Measurements from ENCODE around the gene PFDN2. TPM values are rescaled to one million over a fixed set of nuclear protein-coding genes. Genes with fewer than 3 reads are reported as not detected.
A peak's percentile ranks its signal among the peaks of the same experiment; 100 is the strongest.

Gene PFDN2
- total and polyA plus RNA-seq, 10 of the 15 experiments (the other 5 are each of a cell fraction or from before 2014, with no cell fraction given): 30.0 to 141 (median 80.5) TPM

DNA sequence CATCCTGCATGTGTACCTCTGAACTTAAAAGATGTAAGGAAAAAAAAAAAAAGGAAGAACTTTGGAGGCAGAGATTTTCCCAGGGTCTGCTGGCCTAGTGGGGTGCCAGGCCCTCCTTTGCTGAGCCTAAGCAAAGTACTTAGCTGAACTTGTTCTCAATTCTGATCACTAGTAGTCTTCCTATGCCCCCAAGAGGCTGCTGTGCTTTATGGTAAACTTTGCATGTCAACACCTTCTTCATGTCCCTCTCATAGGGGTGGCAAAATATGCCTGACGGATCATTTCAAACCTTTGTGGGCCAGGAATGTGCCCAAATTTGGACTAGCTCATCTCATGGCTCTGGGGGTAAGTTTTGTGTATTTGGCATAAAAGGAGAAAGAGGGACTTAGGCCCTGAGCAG is 40.0 kb upstream of the PFDN2 start:
- Histone ChIP-seq H3K36me3 (ENCODE audit: control insufficient read depth in 2 of 2, insufficient read depth in 2 of 2, low read length in 1 of 2) (peaks cover 0 to 12% of the 10 kb centered on the region in 2 experiments), H3K4me3 (no peak overlapping the region), H3K4me1 (ENCODE audit: control insufficient read depth, insufficient read depth, low read length) (peaks cover 17% of the 10 kb centered on the region), H3K27me3 (replicated peaks in 1 of 2; ENCODE audit: control insufficient read depth in 2 of 2, insufficient read depth in 2 of 2, low read length in 1 of 2) (no peaks in the 10 kb centered on the region), H4K20me1 (ENCODE audit: control insufficient read depth, insufficient read depth) (no peaks in the 10 kb centered on the region), H3K4me2 (ENCODE audit: control insufficient read depth, insufficient read depth) (no peak overlapping the region), H2AFZ (ENCODE audit: control insufficient read depth, low read depth, low read length) (no peak overlapping the region), H3K9me3 (replicated peaks; ENCODE audit: control insufficient read depth, insufficient read depth, low read length) (no peaks in the 10 kb centered on the region), H3K27ac (ENCODE audit: control insufficient read depth, insufficient read depth) (no peak overlapping the region), H3K9ac (ENCODE audit: control insufficient read depth, insufficient read depth, low read length) (no peak overlapping the region), H3K79me2 (ENCODE audit: control insufficient read depth, insufficient read depth, low read length) (peaks cover 24% of the 10 kb centered on the region)
- no TSS peak for BruUV-seq (replicated peaks)
- in situ Hi-C loops (cut with MboI) (no loop called here), intact Hi-C loops (cut with micrococcal nuclease; ENCODE audit: unreplicated experiment) (no loop called here)
- WGBS (ENCODE audit: insufficient coverage, insufficient replicate concordance, low lambda C conversion rate, missing lambda C conversion rate): 100% methylated on average over 1 of the region's 1 CpG
- POLR2A ChIA-PET: interaction anchor here (0.8 to 2.2 kb wide), 3 partner anchors 9 to 25 kb away, joined by 3 to 8 read pairs (median 4); no protein-coding TSS in a partner anchor
- no peak for TF ChIP-seq NBN (IDR thresholded peaks at IDR 0.05)
- TF ChIP-seq, protein P1, sequence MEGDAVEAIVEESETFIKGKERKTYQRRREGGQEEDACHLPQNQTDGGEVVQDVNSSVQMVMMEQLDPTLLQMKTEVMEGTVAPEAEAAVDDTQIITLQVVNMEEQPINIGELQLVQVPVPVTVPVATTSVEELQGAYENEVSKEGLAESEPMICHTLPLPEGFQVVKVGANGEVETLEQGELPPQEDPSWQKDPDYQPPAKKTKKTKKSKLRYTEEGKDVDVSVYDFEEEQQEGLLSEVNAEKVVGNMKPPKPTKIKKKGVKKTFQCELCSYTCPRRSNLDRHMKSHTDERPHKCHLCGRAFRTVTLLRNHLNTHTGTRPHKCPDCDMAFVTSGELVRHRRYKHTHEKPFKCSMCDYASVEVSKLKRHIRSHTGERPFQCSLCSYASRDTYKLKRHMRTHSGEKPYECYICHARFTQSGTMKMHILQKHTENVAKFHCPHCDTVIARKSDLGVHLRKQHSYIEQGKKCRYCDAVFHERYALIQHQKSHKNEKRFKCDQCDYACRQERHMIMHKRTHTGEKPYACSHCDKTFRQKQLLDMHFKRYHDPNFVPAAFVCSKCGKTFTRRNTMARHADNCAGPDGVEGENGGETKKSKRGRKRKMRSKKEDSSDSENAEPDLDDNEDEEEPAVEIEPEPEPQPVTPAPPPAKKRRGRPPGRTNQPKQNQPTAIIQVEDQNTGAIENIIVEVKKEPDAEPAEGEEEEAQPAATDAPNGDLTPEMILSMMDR (IDR thresholded peaks at IDR 0.05 in 2 of 3, conservative IDR thresholded peaks at IDR 0.05 in 1 of 3; ENCODE audit: control insufficient read depth in 2 of 3, extremely low read depth in 1 of 3, insufficient read depth in 1 of 3, low read depth in 3 of 3, low read length in 3 of 3): peak in 1 of 3 experiments; percentile 28; a peak in 1 of 6 replicates
- FAIRE-seq (no peak), DNase-seq (ENCODE audit: low read depth, low spot score) (no peak), ATAC-seq (no peak)
- CTCF ChIA-PET: interaction anchor here (0.8 to 2.2 kb wide), 12 partner anchors 9 to 224 kb away, joined by 3 to 18 read pairs (median 4); partner anchors contain the start of genes B4GALT3, PPOX and USF1
- RAD21 ChIA-PET (ENCODE audit: unreplicated experiment): interaction anchor here (0.8 to 1.3 kb wide), 3 partner anchors 46 to 160 kb away, joined by 3 to 4 read pairs (median 3); no protein-coding TSS in a partner anchor
- SMC1A ChIA-PET (ENCODE audit: uncharacterized antibody, unreplicated experiment): interaction anchor here (0.7 to 1.5 kb wide), 5 partner anchors 9 to 28 kb away, joined by 3 to 6 read pairs (median 4); partner anchors contain the start of gene PPOX
